Body of pancreas (tissue), 4 donors: Measurements from ENCODE around the gene R3HDM2. TPM values are rescaled to one million over a fixed set of nuclear protein-coding genes. Genes with fewer than 3 reads are reported as not detected.

Source experiments
- ATAC-seq: fragments of 150-250 bp; one replicate; pipeline ENCODE4 v1.9.1; 2016
- DNase-seq, 4 donors: peaks; one replicate each; pipeline ENCODE4 v3.0.0-alpha.2; 2019
- H3K27ac ChIP-seq, 4 donors: fragments of 200-600 bp; sonication (generic); 1 replicate in 3 of 4; 2 replicates in 1 of 4; pipeline versions ENCODE4 v1.5.1 to v1.6.1; 2016 to 2019; ENCODE audit warnings: mild to moderate bottlenecking in 1 of 4, mixed read lengths in 1 of 4, moderate library complexity in 1 of 4
- H3K27me3 ChIP-seq, 2 donors: fragments of 200-600 bp; sonication (generic); one replicate each; pipeline ENCODE4 v1.6.0; 2016; ENCODE audit warnings: mild to moderate bottlenecking in 1 of 2
- H3K36me3 ChIP-seq, 2 donors: fragments of 200-600 bp; sonication (generic); replicated peaks in 1 of 2; 2 replicates each; pipeline ENCODE4 v1.5.1; 2016; ENCODE audit warnings: low read depth in 2 of 2; ENCODE audit not compliant: insufficient read depth in 1 of 2
- H3K4me1 ChIP-seq: fragments of 200-600 bp; sonication (generic); one replicate; pipeline ENCODE4 v1.6.0; 2016
- H3K4me3 ChIP-seq, 2 donors: fragments of 200-600 bp; sonication (generic); 1 replicate in 1 of 2; 2 replicates in 1 of 2; pipeline ENCODE4 v1.5.1; 2016 to 2019
- H3K9me3 ChIP-seq, 3 donors: fragments of 200-600 bp; sonication (generic); 1 replicate in 2 of 3; 2 replicates in 1 of 3; pipeline ENCODE4 v1.5.1; 2016
- CTCF ChIP-seq, 7 experiments: fragments of 450-650 bp in 4 of 7; fragments of 200-600 bp in 3 of 7; sonication (generic) in 3 of 7; IDR thresholded peaks; one replicate each; pipeline ENCODE4 v1.5.1; 2016 to 2019; ENCODE audit warnings: antibody characterized with exemption in 7 of 7
- POLR2A ChIP-seq, 3 donors: fragments of 450-650 bp; IDR thresholded peaks; one replicate each; pipeline ENCODE4 v1.6.1; 2016; ENCODE audit warnings: antibody characterized with exemption in 3 of 3, mild to moderate bottlenecking in 2 of 3
- WGBS, 2 donors: methylation state at CpG; one replicate each; pipeline ENCODE4 v1.1.5; 2017; 5-methylcytosine and 5-hydroxymethylcytosine counted together
- intact Hi-C: fragments of 100-400 bp; cut with DNase I; formaldehyde crosslinking; loops from one replicate; pipeline ENCODE4 v1.15.1; 2023
- total RNA-seq, 2 donors: library from RNA; depleted of rRNA; stranded (reverse); fragments of >200 nt; gene quantifications; one replicate each; pipeline ENCODE4 v1.1.0, GENCODE V29; 2016

Gene R3HDM2
- total RNA-seq, 2 donors from 2014 or later: 16.1 to 41.9 TPM

- ATAC-seq (no peak), DNase-seq (no peak)
- Histone ChIP-seq H3K4me1 (peaks cover 35% of the 10 kb centered on the region), H3K36me3 (peaks cover 8 to 12% of the 10 kb centered on the region in 2 donors), H3K9me3 (no peaks in the 10 kb centered on the region), H3K27me3 (peaks cover 0 to 8% of the 10 kb centered on the region in 2 donors), H3K4me3 (no peak overlapping the region), H3K27ac (peak overlapping the region in 2 of 4 donors; percentile 66 to 72)
- TF ChIP-seq CTCF (IDR thresholded peaks at IDR 0.05) (peak in 2 of 7 experiments; percentile 9 to 26), POLR2A (IDR thresholded peaks at IDR 0.05) (no peak)
- intact Hi-C loops: no loop called here
- 9 to 11% methylated on average over 9 of the region's 9 CpGs for WGBS, 2 donors
Observed at GRCh38 chr12:57229046-57229633, 201.7 kb downstream of the R3HDM2 start.

- H3K27ac ChIP-seq: no peak overlapping the region
- peaks cover 0 to 11% of the 10 kb centered on the region in 2 donors for H3K27me3 ChIP-seq
- H3K36me3 ChIP-seq: peaks cover 0 to 4% of the 10 kb centered on the region in 2 donors
- no peak overlapping the region for H3K4me3 ChIP-seq
- H3K4me1 ChIP-seq: peaks cover 35% of the 10 kb centered on the region
- intact Hi-C loops: no loop called here
- DNase-seq (no peak), ATAC-seq (no peak)
- H3K9me3 ChIP-seq: no peaks in the 10 kb centered on the region
- TF ChIP-seq POLR2A (IDR thresholded peaks at IDR 0.05) (no peak), CTCF (IDR thresholded peaks at IDR 0.05) (no peak)
- 64 to 84% methylated on average over 7 to 8 of the region's 8 CpGs for WGBS, 2 donors
Observed at GRCh38 chr12:57227315-57228115, 203.3 kb downstream of the R3HDM2 start.

DNA sequence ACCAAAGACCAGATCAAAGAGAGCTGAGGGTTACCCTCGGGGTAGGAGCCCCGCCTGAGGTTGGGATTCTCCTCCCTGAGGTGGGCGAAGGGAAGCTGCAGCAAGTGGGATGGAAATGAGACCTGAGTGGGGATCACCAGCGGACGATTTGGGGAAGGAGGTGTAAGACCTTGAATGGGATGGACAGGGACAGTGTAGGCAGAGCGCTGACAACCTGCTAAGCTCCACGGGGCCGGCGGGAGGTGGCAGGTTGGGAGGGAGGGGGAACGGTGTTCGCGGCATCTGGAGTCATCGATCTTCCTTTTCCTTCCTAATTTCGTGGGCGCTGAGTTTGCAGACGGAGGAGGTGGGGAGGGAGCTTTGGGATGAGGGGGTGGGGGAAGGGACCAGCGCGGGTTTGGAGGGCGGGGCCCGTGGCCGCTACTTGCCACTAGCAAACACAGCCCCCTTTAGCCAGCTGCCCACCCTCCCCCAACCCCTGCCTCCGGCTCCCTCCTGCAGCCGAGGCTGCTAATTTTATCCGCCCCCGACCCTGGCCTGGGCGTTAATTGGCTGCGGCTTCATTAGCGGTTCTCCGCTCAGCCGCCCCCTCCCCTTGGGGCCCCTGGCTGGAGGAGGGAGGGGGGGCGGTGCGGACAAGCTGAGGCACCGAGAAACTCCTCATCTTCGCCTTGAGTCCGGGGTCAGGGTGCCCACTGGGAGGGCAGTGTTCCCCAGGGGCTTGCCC, 204.1 kb downstream of the R3HDM2 start:
- no peaks in the 10 kb centered on the region for H3K36me3 ChIP-seq
- WGBS, 2 donors: 27 to 35% methylated on average over 27 to 28 of the region's 35 CpGs
- intact Hi-C loops: no loop called here
- H3K27ac ChIP-seq: no peak overlapping the region
- H3K4me3 ChIP-seq: no peak overlapping the region
- peaks cover 32% of the 10 kb centered on the region for H3K4me1 ChIP-seq
- DNase-seq (no peak), ATAC-seq (no peak)
- TF ChIP-seq CTCF (IDR thresholded peaks at IDR 0.05) (no peak), POLR2A (IDR thresholded peaks at IDR 0.05) (no peak)
- peaks cover 0 to 17% of the 10 kb centered on the region in 2 donors for H3K27me3 ChIP-seq
- H3K9me3 ChIP-seq: no peaks in the 10 kb centered on the region

DNA sequence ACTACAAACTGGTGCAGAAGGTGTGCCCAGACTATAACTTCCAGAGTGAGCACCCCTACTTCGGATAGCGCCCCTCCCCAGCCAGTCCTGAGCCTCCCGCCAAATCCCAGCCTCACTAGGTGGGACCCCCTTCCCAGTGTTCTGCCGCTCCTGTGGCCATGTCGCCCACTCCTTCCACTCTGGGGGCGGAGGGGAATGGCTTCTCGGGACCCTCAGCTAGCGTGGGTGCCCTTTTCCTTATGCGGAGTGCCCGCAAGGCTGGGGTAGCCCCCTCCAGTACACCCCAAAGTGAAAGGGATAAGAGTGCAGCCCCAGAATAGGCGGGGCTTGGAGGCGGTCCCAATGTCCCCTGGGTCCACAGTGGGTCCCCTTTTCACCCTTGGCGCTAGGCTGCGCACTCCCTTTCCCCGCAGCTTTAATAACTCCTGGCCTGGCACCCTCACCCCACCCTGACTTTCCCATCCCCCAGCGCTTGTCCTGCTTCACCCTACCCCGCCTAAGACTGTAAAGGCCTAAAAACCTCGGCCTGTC, 205.1 kb downstream of the R3HDM2 start:
- no peak for ATAC-seq
- H3K9me3 ChIP-seq: no peaks in the 10 kb centered on the region
- H3K27me3 ChIP-seq: peaks cover 0 to 27% of the 10 kb centered on the region in 2 donors
- intact Hi-C loops: no loop called here
- H3K4me3 ChIP-seq: no peak overlapping the region
- H3K4me1 ChIP-seq: peaks cover 22% of the 10 kb centered on the region
- no peak overlapping the region for H3K27ac ChIP-seq
- H3K36me3 ChIP-seq: no peaks in the 10 kb centered on the region
- 54 to 73% methylated on average over 16 to 18 of the region's 18 CpGs for WGBS, 2 donors
- DNase-seq: no peak
- TF ChIP-seq POLR2A (IDR thresholded peaks at IDR 0.05) (no peak), CTCF (IDR thresholded peaks at IDR 0.05) (no peak)
